ENCODE data around the gene DNMT3B.
A peak's percentile ranks its signal among the peaks of the same experiment; 100 is the strongest.

Gene DNMT3B

GRCh38 chr20:32741151-32741550 lies 21.0 kb upstream of the DNMT3B start:
- no peak for TF ChIP-seq ZC3H10 (CRISPR knock-in tag; IDR thresholded peaks at IDR 0.05)
- TF ChIP-seq ZNF8 (CRISPR knock-in tag; IDR thresholded peaks at IDR 0.05), result no peak
- no peak for TF ChIP-seq ESRRG (CRISPR knock-in tag; IDR thresholded peaks at IDR 0.05)
- TF ChIP-seq PPARA (CRISPR knock-in tag; IDR thresholded peaks at IDR 0.05; ENCODE audit: borderline replicate concordance), result no peak
- no peak for TF ChIP-seq ZFP30 (CRISPR knock-in tag; IDR thresholded peaks at IDR 0.05)
- TF ChIP-seq POU6F1 (CRISPR knock-in tag; IDR thresholded peaks at IDR 0.05; ENCODE audit: borderline replicate concordance, low read depth), result no peak
- no peak for TF ChIP-seq ZNF565 (CRISPR knock-in tag; conservative IDR thresholded peaks at IDR 0.05; ENCODE audit: low read depth)
- TF ChIP-seq CSRNP3 (CRISPR knock-in tag; IDR thresholded peaks at IDR 0.05), result no peak
- no peak for TF ChIP-seq ARNTL (CRISPR knock-in tag; IDR thresholded peaks at IDR 0.05; ENCODE audit: borderline replicate concordance, low read depth)
- no peak for TF ChIP-seq RARB (CRISPR knock-in tag; IDR thresholded peaks at IDR 0.05)
- TF ChIP-seq BACH2 (CRISPR knock-in tag; IDR thresholded peaks at IDR 0.05; ENCODE audit: borderline replicate concordance), result no peak
- TF ChIP-seq ISL1 (CRISPR knock-in tag; IDR thresholded peaks at IDR 0.05), result no peak
- no peak for TF ChIP-seq CSDC2 (CRISPR knock-in tag; IDR thresholded peaks at IDR 0.05)
- TF ChIP-seq PATZ1 (CRISPR knock-in tag; IDR thresholded peaks at IDR 0.05; ENCODE audit: borderline replicate concordance), result no peak
- no peak for ATAC-seq

- TF ChIP-seq TOX (CRISPR knock-in tag; IDR thresholded peaks at IDR 0.05; ENCODE audit: borderline replicate concordance), result no peak
- no peak for TF ChIP-seq BACH2 (CRISPR knock-in tag; IDR thresholded peaks at IDR 0.05; ENCODE audit: borderline replicate concordance)
- TF ChIP-seq TSHZ2 (CRISPR knock-in tag; IDR thresholded peaks at IDR 0.05), result no peak
- no peak for TF ChIP-seq ISL1 (CRISPR knock-in tag; IDR thresholded peaks at IDR 0.05)
- TF ChIP-seq SNAI2 (CRISPR knock-in tag; IDR thresholded peaks at IDR 0.05), result no peak
- TF ChIP-seq CREB5 (CRISPR knock-in tag; IDR thresholded peaks at IDR 0.05; ENCODE audit: low read depth), result no peak
- no peak for TF ChIP-seq POU6F1 (CRISPR knock-in tag; IDR thresholded peaks at IDR 0.05; ENCODE audit: borderline replicate concordance, low read depth)
- no peak for TF ChIP-seq RARB (CRISPR knock-in tag; IDR thresholded peaks at IDR 0.05)
- no peak for TF ChIP-seq CSRNP3 (CRISPR knock-in tag; IDR thresholded peaks at IDR 0.05)
- no peak for TF ChIP-seq ZC3H10 (CRISPR knock-in tag; IDR thresholded peaks at IDR 0.05)
- TF ChIP-seq ARNTL (CRISPR knock-in tag; IDR thresholded peaks at IDR 0.05; ENCODE audit: borderline replicate concordance, low read depth), result no peak
- TF ChIP-seq ZNF565 (CRISPR knock-in tag; conservative IDR thresholded peaks at IDR 0.05; ENCODE audit: low read depth), result no peak
- ATAC-seq, result peak; percentile 25
Observed at GRCh38 chr20:32742322-32743236, 19.6 kb upstream of the DNMT3B start.
